ENCODE measurements around the gene MEGF11.

The MEGF11 gene

GRCh38 chr15:66253418-66254088, at the start of gene MEGF11:
Gene MEGF11, minus strand, starts transcription at chr15:66253750. Its CDS starts 125,347 bp downstream, at chr15:66128403.
- H3K27ac Mint-ChIP-seq, result peak within 1 kb of the TSS; percentile 38
- peaks cover 83% of the 10 kb centered on the region for H3K27me3 Mint-ChIP-seq (ENCODE audit: low read depth)
- peaks cover 13% of the 10 kb centered on the region for H3K4me1 Mint-ChIP-seq (ENCODE audit: low read depth)

GRCh38 chr15:66302489-66303278, 49.1 kb upstream of the MEGF11 start:
- Mint-ChIP-seq H3K4me3 (no peak overlapping the region), H3K4me1 (ENCODE audit: low read depth) (peaks cover 8% of the 10 kb centered on the region)

More at GRCh38 chr15:66253418-66254088, at the start of gene MEGF11:
- H3K36me3 Mint-ChIP-seq (ENCODE audit: low read depth), result no peaks in the 10 kb centered on the region
- H3K9me3 Mint-ChIP-seq, result no peaks in the 10 kb centered on the region
- peak within 1 kb of the TSS; percentile 88 for H3K4me3 Mint-ChIP-seq

GRCh38 chr15:66298803-66299251, 45.3 kb upstream of the MEGF11 start:
- Mint-ChIP-seq H3K27me3 (ENCODE audit: low read depth) (no peaks in the 10 kb centered on the region), H3K36me3 (ENCODE audit: low read depth) (peaks cover 21% of the 10 kb centered on the region), H3K9me3 (no peaks in the 10 kb centered on the region), H3K27ac (no peak overlapping the region), H3K4me1 (ENCODE audit: low read depth) (peaks cover 29% of the 10 kb centered on the region), H3K4me3 (no peak overlapping the region)

More at GRCh38 chr15:66302489-66303278, 49.1 kb upstream of the MEGF11 start:
- Mint-ChIP-seq H3K27ac (no peak overlapping the region), H3K9me3 (no peaks in the 10 kb centered on the region), H3K36me3 (ENCODE audit: low read depth) (peaks cover 22% of the 10 kb centered on the region), H3K27me3 (ENCODE audit: low read depth) (no peaks in the 10 kb centered on the region)

GRCh38 chr15:66296186-66296585, 42.6 kb upstream of the MEGF11 start:
- H3K9me3 Mint-ChIP-seq, result no peaks in the 10 kb centered on the region
- no peak overlapping the region for H3K4me3 Mint-ChIP-seq
- no peaks in the 10 kb centered on the region for H3K27me3 Mint-ChIP-seq (ENCODE audit: low read depth)
- no peak overlapping the region for H3K27ac Mint-ChIP-seq
- H3K4me1 Mint-ChIP-seq (ENCODE audit: low read depth), result peaks cover 36% of the 10 kb centered on the region
- H3K36me3 Mint-ChIP-seq (ENCODE audit: low read depth), result peaks cover 17% of the 10 kb centered on the region

- peak overlapping the region; percentile 87 for H3K27ac Mint-ChIP-seq
- no peaks in the 10 kb centered on the region for H3K27me3 Mint-ChIP-seq (ENCODE audit: low read depth)
- peaks cover 38% of the 10 kb centered on the region for H3K4me1 Mint-ChIP-seq (ENCODE audit: low read depth)
- peak overlapping the region; percentile 84 for H3K4me3 Mint-ChIP-seq
- peaks cover 10% of the 10 kb centered on the region for H3K36me3 Mint-ChIP-seq (ENCODE audit: low read depth)
- no peaks in the 10 kb centered on the region for H3K9me3 Mint-ChIP-seq
These were observed 41.3 kb upstream of the MEGF11 start for GRCh38 chr15:66294932-66295235.

- Mint-ChIP-seq H3K4me3 (peak overlapping the region; percentile 84), H3K4me1 (ENCODE audit: low read depth) (peaks cover 38% of the 10 kb centered on the region), H3K27ac (peak overlapping the region; percentile 87), H3K36me3 (ENCODE audit: low read depth) (peaks cover 10% of the 10 kb centered on the region), H3K9me3 (no peaks in the 10 kb centered on the region), H3K27me3 (ENCODE audit: low read depth) (no peaks in the 10 kb centered on the region)
These were observed 40.8 kb upstream of the MEGF11 start for GRCh38 chr15:66294157-66294931.

GRCh38 chr15:66293419-66294156, 40.0 kb upstream of the MEGF11 start, which contains the start of gene DIS3L:
Gene DIS3L, plus strand, starts transcription at chr15:66293568. Its CDS starts 29 bp downstream, at chr15:66293597.
- Mint-ChIP-seq H3K27ac (peak within 1 kb of the TSS; percentile 89), H3K36me3 (ENCODE audit: low read depth) (peaks cover 10% of the 10 kb centered on the region), H3K9me3 (no peaks in the 10 kb centered on the region), H3K4me3 (peak within 1 kb of the TSS; percentile 87), H3K27me3 (ENCODE audit: low read depth) (no peaks in the 10 kb centered on the region), H3K4me1 (ENCODE audit: low read depth) (peaks cover 38% of the 10 kb centered on the region)

GRCh38 chr15:66292571-66293418, 39.2 kb upstream of the MEGF11 start:
- Mint-ChIP-seq H3K4me3 (peak overlapping the region; percentile 87), H3K27me3 (ENCODE audit: low read depth) (no peaks in the 10 kb centered on the region), H3K9me3 (no peaks in the 10 kb centered on the region), H3K27ac (peak overlapping the region; percentile 89), H3K36me3 (ENCODE audit: low read depth) (peaks cover 10% of the 10 kb centered on the region), H3K4me1 (ENCODE audit: low read depth) (peaks cover 38% of the 10 kb centered on the region)

GRCh38 chr15:66291816-66292570, 38.4 kb upstream of the MEGF11 start:
- H3K36me3 Mint-ChIP-seq (ENCODE audit: low read depth), result peaks cover 8% of the 10 kb centered on the region
- peak overlapping the region; percentile 89 for H3K27ac Mint-ChIP-seq
- peaks cover 34% of the 10 kb centered on the region for H3K4me1 Mint-ChIP-seq (ENCODE audit: low read depth)

GRCh38 chr15:66290518-66290917, 37.0 kb upstream of the MEGF11 start:
- Mint-ChIP-seq H3K9me3 (no peaks in the 10 kb centered on the region), H3K27me3 (ENCODE audit: low read depth) (no peaks in the 10 kb centered on the region), H3K4me3 (no peak overlapping the region), H3K27ac (no peak overlapping the region), H3K4me1 (ENCODE audit: low read depth) (peaks cover 29% of the 10 kb centered on the region), H3K36me3 (ENCODE audit: low read depth) (peaks cover 4% of the 10 kb centered on the region)

More at GRCh38 chr15:66291816-66292570, 38.4 kb upstream of the MEGF11 start:
- no peaks in the 10 kb centered on the region for H3K27me3 Mint-ChIP-seq (ENCODE audit: low read depth)
- H3K4me3 Mint-ChIP-seq, result peak overlapping the region; percentile 87
- no peaks in the 10 kb centered on the region for H3K9me3 Mint-ChIP-seq

- Mint-ChIP-seq H3K4me3 (no peak overlapping the region), H3K36me3 (ENCODE audit: low read depth) (peaks cover 4% of the 10 kb centered on the region), H3K4me1 (ENCODE audit: low read depth) (peaks cover 24% of the 10 kb centered on the region), H3K27ac (no peak overlapping the region), H3K9me3 (no peaks in the 10 kb centered on the region), H3K27me3 (ENCODE audit: low read depth) (no peaks in the 10 kb centered on the region)
These were observed 36.5 kb upstream of the MEGF11 start for GRCh38 chr15:66290007-66290406.

GRCh38 chr15:66288551-66289185, 35.1 kb upstream of the MEGF11 start:
- H3K27me3 Mint-ChIP-seq (ENCODE audit: low read depth), result no peaks in the 10 kb centered on the region
- H3K4me3 Mint-ChIP-seq, result no peak overlapping the region
- peaks cover 14% of the 10 kb centered on the region for H3K4me1 Mint-ChIP-seq (ENCODE audit: low read depth)
- no peak overlapping the region for H3K27ac Mint-ChIP-seq
- H3K36me3 Mint-ChIP-seq (ENCODE audit: low read depth), result no peaks in the 10 kb centered on the region
- H3K9me3 Mint-ChIP-seq, result no peaks in the 10 kb centered on the region

Data from T-helper 1 cell treated with Interleukin-12 subunit alpha and Interleukin-12 subunit beta and Interleukin-4 antibody, amounts not matched to agents 30 μg/mL and 1 μg/mL, for 36 hours (primary cell).